GM12878 (cell line): Measurements from ENCODE around the gene NCF1. TPM values are rescaled to one million over a fixed set of nuclear protein-coding genes. Genes with fewer than 3 reads are reported as not detected.
"Not testable (repeated sequence)": the region's sequence is repeated elsewhere in the genome, so short reads cannot be mapped to it uniquely, and the experiment has no call there.

Experiments
- ATAC-seq: fragments of 200-7000 bp; cut with Tn5 transposase; 3 replicates; pipeline ENCODE4 v1.9.1; 2020; ENCODE audit warnings: mild to moderate bottlenecking, moderate library complexity
- Bru-seq: library from RNA; stranded (reverse); fragments of 400-500 nt; gene quantifications from one replicate; lab custom pipeline; 2021; lab: Mats Ljungman, UMichigan
- BruChase-seq, 2 experiments: library from RNA; stranded (reverse); fragments of 400-500 nt; gene quantifications; one replicate each; lab custom pipeline; 2021; lab: Mats Ljungman, UMichigan
- BruUV-seq: library from RNA; stranded (reverse); fragments of 400-500 nt; replicated peaks from 2 replicates; lab custom pipeline; 2021; lab: Mats Ljungman, UMichigan
- CTCF ChIA-PET: fragments of 300-600 bp; sonication (Branson Sonifier 250); formaldehyde crosslinking; extraction: SDS; loops from one replicate; lab custom pipeline; 2021; ENCODE audit warnings: inconsistent platforms; lab: Yijun Ruan, JAX
- POLR2A ChIA-PET: fragments of 350-600 bp; formaldehyde crosslinking; extraction: SDS; loops from one replicate; lab custom pipeline; 2021; ENCODE audit warnings: inconsistent platforms; lab: Charles Lee
- RAD21 ChIA-PET: fragments of 300-600 bp; sonication (Branson Sonifier 250); formaldehyde crosslinking; loops from one replicate; lab custom pipeline; 2023; ENCODE audit warnings: antibody characterized with exemption; ENCODE audit not compliant: unreplicated experiment; lab: Charles Lee
- SMC1A ChIA-PET: fragments of 300-600 bp; sonication (Branson Sonifier 250); formaldehyde crosslinking; loops from one replicate; lab custom pipeline; 2023; ENCODE audit not compliant: unreplicated experiment, uncharacterized antibody; lab: Charles Lee
- DNase-seq: peaks from one replicate; pipeline ENCODE4 v3.0.0-alpha.2; 2011; ENCODE audit warnings: low read depth, low spot score
- FAIRE-seq: peaks from 3 replicates; lab custom pipeline; 2011; peaks lifted over from hg19 to GRCh38; lab: Jason Lieb, UNC
- H2AFZ ChIP-seq: 2 replicates; pipeline ENCODE4 v1.6.0; 2011; ENCODE audit warnings: low read depth, low read length, control low read depth; ENCODE audit not compliant: control insufficient read depth
- H3K27ac ChIP-seq: 2 replicates; pipeline ENCODE4 v1.5.1; 2011; ENCODE audit warnings: control low read depth; ENCODE audit not compliant: control insufficient read depth, insufficient read depth
- H3K27me3 ChIP-seq, 2 experiments: replicated peaks in 1 of 2; 2 replicates each; pipeline versions ENCODE4 v1.6.0 to v1.6.1; 2011; ENCODE audit warnings: low read length in 1 of 2; ENCODE audit not compliant: control insufficient read depth in 2 of 2, insufficient read depth in 2 of 2
- H3K36me3 ChIP-seq, 2 experiments: 2 replicates each; pipeline ENCODE4 v1.5.1; 2011; ENCODE audit warnings: low read length in 1 of 2; ENCODE audit not compliant: control insufficient read depth in 2 of 2, insufficient read depth in 2 of 2
- H3K4me1 ChIP-seq: 2 replicates; pipeline ENCODE4 v1.6.1; 2011; ENCODE audit warnings: mild to moderate bottlenecking, low read length, moderate library complexity, mixed read lengths; ENCODE audit not compliant: control insufficient read depth, insufficient read depth
- H3K4me2 ChIP-seq: 2 replicates; pipeline ENCODE4 v1.6.0; 2011; ENCODE audit warnings: control low read depth; ENCODE audit not compliant: control insufficient read depth, insufficient read depth
- H3K4me3 ChIP-seq: fragments of 200-600 bp; sonication (generic); 2 replicates; pipeline ENCODE4 v1.5.1; 2016
- H3K79me2 ChIP-seq: 2 replicates; pipeline ENCODE4 v1.6.0; 2011; ENCODE audit warnings: low read length; ENCODE audit not compliant: control insufficient read depth, insufficient read depth
- H3K9ac ChIP-seq: 2 replicates; pipeline ENCODE4 v1.8.0; 2011; ENCODE audit warnings: low read length, control low read depth, mixed read lengths; ENCODE audit not compliant: control insufficient read depth, insufficient read depth
- H3K9me3 ChIP-seq: replicated peaks from 3 replicates; pipeline ENCODE4 v1.5.1; 2011; ENCODE audit warnings: mild to moderate bottlenecking, low read length; ENCODE audit not compliant: control insufficient read depth, insufficient read depth
- H4K20me1 ChIP-seq: 2 replicates; pipeline ENCODE4 v1.6.0; 2011; ENCODE audit not compliant: control insufficient read depth, insufficient read depth
- WGBS: methylation state at CpG from one replicate; pipeline ENCODE4 v1.1.6; 2016; ENCODE audit warnings: low lambda C conversion rate; ENCODE audit not compliant: insufficient replicate concordance, insufficient coverage; ENCODE audit errors: missing lambda C conversion rate; 5-methylcytosine and 5-hydroxymethylcytosine counted together
- in situ Hi-C: fragments of 300-500 bp; cut with MboI; formaldehyde crosslinking; loops from 9 replicates; pipeline ENCODE4 v1.14.3; 2018; ENCODE audit warnings: mixed read lengths
- intact Hi-C: fragments of 100-400 bp; cut with micrococcal nuclease; formaldehyde crosslinking; loops from one replicate; pipeline ENCODE4 v1.14.2; 2022; ENCODE audit not compliant: unreplicated experiment
- long read RNA-seq, 2 experiments: library from polyadenylated mRNA; unstranded; transcript quantifications; one replicate each; pipeline ENCODE4 v2.0.0, GENCODE V29; 2019 to 2020
- polyA minus RNA-seq, 3 experiments: library from RNA; depleted of rRNA, polyadenylated mRNA; stranded (reverse); fragments of >200 nt; gene quantifications; 2 replicates each; pipeline ENCODE4 v1.2.3, GENCODE V29; 2011
- polyA plus RNA-seq, 11 experiments: library from polyadenylated mRNA; depleted of rRNA in 4 of 11; unstranded in 6 of 11; stranded (reverse) in 5 of 11; fragments of >200 nt; fragmentation: Nextera tagmentation in 4 of 11; fragmentation: Illumina TruSeq in 1 of 11; extraction: Ambion mirVana in 4 of 11; extraction: Trizol in 1 of 11; gene quantifications; 1 replicate in 1 of 11; 2 replicates in 10 of 11; pipeline versions ENCODE4 v1.2.1 to v1.2.3, GENCODE V29; 2011 to 2016; ENCODE audit warnings: inconsistent platforms in 2 of 11, missing spikeins in 2 of 11, low read depth in 1 of 11
- total RNA-seq, 4 experiments: library from RNA; depleted of rRNA in 3 of 4; stranded (reverse); fragments of >200 nt in 3 of 4; fragmentation: Illumina TruSeq in 1 of 4; extraction: Trizol in 1 of 4; gene quantifications; 2 replicates each; pipeline versions ENCODE4 v1.2.1 to v1.2.3, GENCODE V29; 2013 to 2021

Gene NCF1
- 193 and 216 TPM in 2 replicates for total RNA-seq (2013; cell fraction: nucleolus; rRNA removed)
- total RNA-seq (2014; rRNA removed) (103 and 123 TPM in 2 replicates), total RNA-seq (2014; rRNA removed; fragmentation: Illumina TruSeq; extraction: Trizol) (68.3 and 76.7 TPM in 2 replicates), total RNA-seq (2021) (144 and 146 TPM in 2 replicates), polyA plus RNA-seq (2011; rRNA removed) (58.5 and 162 TPM in 2 replicates), polyA plus RNA-seq (2014; fragmentation: Illumina TruSeq; extraction: Trizol) (40.0 and 123 TPM in 2 replicates), polyA plus RNA-seq (2014; fragmentation: Nextera tagmentation; extraction: Ambion mirVana) (1 to 10 TPM; 2.8 to 3.1 TPM), polyA plus RNA-seq (2014; rRNA removed) (146 and 172 TPM in 2 replicates), polyA plus RNA-seq (2016; fragmentation: Nextera tagmentation; extraction: Ambion mirVana) (100 to 1,000 TPM; 216 to 230 TPM), polyA minus RNA-seq (2011; rRNA and poly(A)+ RNA removed) (129 and 158 TPM in 2 replicates), Bru-seq, nascent RNA (percentile 84 among the genes with signal in this experiment), BruChase-seq, experiment 1, labeled RNA remaining after a 6-hour chase (percentile 88 among the genes with signal in this experiment), BruChase-seq, experiment 2, labeled RNA remaining after a 2-hour chase (percentile 77 among the genes with signal in this experiment)
- 72.0 TPM for polyA plus RNA-seq (2011; ENCODE audit: low read depth)
- polyA plus RNA-seq (2011; cell fraction: cytosol; rRNA removed): 191 and 260 TPM in 2 replicates
- polyA plus RNA-seq (2011; cell fraction: nucleus; rRNA removed): 625 and 688 TPM in 2 replicates
- polyA plus RNA-seq (2012): 170 and 195 TPM in 2 replicates
- 54.9 and 62.6 TPM in 2 replicates for polyA minus RNA-seq (2011; cell fraction: cytosol; rRNA and poly(A)+ RNA removed)
- polyA minus RNA-seq (2011; cell fraction: nucleus; rRNA and poly(A)+ RNA removed): 81.1 and 107 TPM in 2 replicates
- long read RNA-seq, experiment 1, transcript NCF1-201 (11 exons, 1,396 nt): major isoform, 263 of 305 reads
- long read RNA-seq, experiment 1, partial matches to known transcripts: 10 of 305 reads
- long read RNA-seq, experiment 1, other reads (novel, unspliced or antisense): 32 of 305 reads
- long read RNA-seq, experiment 2, transcript NCF1-201 (11 exons, 1,396 nt): major isoform, 146 of 204 reads
- long read RNA-seq, experiment 2, partial matches to known transcripts: 35 of 204 reads
- long read RNA-seq, experiment 2, other reads (novel, unspliced or antisense): 22 of 204 reads

GRCh38 chr7:74773760-74774750, at the start of gene NCF1:
TSS of gene NCF1 (plus strand) at chr7:74774011. CDS start at chr7:74774032, 21 bp downstream.
- H3K4me1 ChIP-seq, SMC1A ChIA-PET, H3K4me2 ChIP-seq, H3K27me3 ChIP-seq, RAD21 ChIA-PET, H2AFZ ChIP-seq, CTCF ChIA-PET, H3K79me2 ChIP-seq, H3K9me3 ChIP-seq, H3K27ac ChIP-seq, FAIRE-seq, in situ Hi-C loops, POLR2A ChIA-PET, DNase-seq, H4K20me1 ChIP-seq, intact Hi-C loops, H3K36me3 ChIP-seq, H3K9ac ChIP-seq, BruUV-seq, H3K4me3 ChIP-seq: not testable (repeated sequence)
- peak; percentile 89 for ATAC-seq
- no CpG with 5 or more reads among the region's 21 CpGs for WGBS
